Nucleus accumbens (tissue), 56 donors: ENCODE measurements around the gene CFDP1.

Source experiments
- DNase-seq, 56 donors: peaks; one replicate each; lab custom pipeline; 2025; lab: John Stamatoyannopoulos, UW

CFDP1 gene

DNA sequence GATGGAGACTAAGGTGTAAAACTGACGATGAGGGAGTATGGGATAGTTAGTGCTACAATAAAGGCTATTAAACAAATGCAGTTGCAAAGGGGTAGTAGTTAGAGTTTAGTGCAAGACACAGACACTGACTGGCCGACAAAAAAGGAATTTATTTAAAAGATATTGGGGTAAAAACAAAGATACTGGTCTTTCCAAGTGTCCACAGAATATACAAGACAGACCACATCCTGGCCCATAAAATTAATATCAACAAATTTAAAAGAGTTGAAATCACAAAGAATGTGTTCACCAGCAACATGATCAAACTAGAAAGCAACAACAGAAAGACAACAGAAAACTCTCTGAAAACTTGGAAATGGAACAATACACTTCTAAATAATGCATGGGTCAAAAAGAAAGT, 54.7 kb downstream of the CFDP1 start:
- DNase-seq = no peak

GRCh38 chr16:75377729-75378386, 55.4 kb downstream of the CFDP1 start:
- peak in 35 of 56 donors; percentile 2 to 75 (median 17) for DNase-seq

GRCh38 chr16:75376475-75377161, 56.7 kb downstream of the CFDP1 start:
- DNase-seq = no peak

DNA sequence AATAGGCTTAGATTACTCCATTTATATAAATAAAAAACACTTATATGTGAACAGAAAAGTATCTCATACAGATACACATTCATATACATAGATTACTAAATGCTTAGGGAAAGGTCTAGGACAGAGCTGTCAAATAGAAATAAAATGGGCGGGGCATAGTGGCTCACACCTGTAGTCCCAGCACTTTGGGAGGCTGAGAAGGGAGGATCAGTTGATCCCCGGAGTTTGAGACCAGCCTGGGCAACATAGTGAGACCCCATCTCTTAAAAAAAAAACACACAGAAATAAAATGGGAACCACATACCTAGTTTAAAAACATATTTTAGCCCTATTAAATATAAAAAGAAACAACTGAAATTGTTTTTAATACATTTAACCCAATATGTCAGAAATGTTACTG, 58.9 kb downstream of the CFDP1 start:
- DNase-seq = no peak

DNA sequence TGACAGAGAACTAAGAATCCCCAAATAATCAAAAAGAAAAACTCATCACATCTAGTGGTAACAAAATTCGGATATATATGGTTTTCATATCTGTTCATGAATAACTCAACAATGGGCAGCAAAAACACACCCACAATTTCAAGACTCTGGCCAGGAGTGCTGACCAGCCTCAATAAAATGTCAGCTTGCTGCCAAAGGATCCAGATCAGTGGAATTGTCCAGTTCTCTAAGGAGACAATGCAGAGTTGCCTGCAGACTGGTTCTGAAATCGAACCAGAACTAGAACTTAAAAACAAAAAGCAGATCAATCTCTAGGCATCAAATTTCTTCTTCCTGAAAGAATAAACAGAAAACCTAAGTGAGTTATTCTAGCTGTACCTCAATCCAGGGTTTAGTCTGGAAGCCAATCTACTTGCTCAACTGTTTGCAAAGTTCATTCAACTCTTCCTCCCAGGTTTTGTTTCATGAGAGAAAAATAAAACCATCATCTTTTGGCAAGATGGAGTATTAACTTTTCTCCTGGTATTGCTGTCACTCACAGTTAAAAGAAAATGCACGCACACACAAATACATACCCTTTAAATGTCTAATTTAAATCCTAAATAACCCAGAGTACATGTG, 61.0 kb downstream of the CFDP1 start:
- DNase-seq = no peak

- no peak for DNase-seq
These were observed 62.1 kb downstream of the CFDP1 start for GRCh38 chr16:75371171-75371570.

- no peak for DNase-seq
These were observed 69.0 kb downstream of the CFDP1 start for GRCh38 chr16:75364286-75364791.

GRCh38 chr16:75362846-75363245, 70.5 kb downstream of the CFDP1 start:
- no peak for DNase-seq

- no peak for DNase-seq
These were observed 71.4 kb downstream of the CFDP1 start for GRCh38 chr16:75361936-75362335.

DNA sequence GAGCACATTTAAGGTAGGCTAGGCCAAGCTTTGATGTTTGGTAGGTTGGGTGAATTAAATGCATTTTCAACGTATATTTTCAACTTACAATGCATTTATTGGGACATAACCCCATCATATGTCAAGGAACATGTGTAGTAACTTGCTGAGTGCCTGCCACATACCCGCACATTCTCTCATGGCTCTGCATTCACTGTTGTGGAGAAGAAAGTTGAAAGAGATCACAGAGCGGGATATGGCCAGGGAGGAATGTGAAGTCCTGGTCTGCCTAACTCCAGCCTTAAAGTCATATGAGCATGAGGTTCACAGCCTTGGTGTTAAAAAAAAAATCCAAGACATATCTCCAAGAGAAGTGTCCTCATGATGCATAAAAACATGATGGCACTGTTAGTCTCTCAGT, 79.1 kb downstream of the CFDP1 start:
- no peak for DNase-seq

- DNase-seq = no peak
These were observed 82.1 kb downstream of the CFDP1 start for GRCh38 chr16:75351183-75351582.

DNA sequence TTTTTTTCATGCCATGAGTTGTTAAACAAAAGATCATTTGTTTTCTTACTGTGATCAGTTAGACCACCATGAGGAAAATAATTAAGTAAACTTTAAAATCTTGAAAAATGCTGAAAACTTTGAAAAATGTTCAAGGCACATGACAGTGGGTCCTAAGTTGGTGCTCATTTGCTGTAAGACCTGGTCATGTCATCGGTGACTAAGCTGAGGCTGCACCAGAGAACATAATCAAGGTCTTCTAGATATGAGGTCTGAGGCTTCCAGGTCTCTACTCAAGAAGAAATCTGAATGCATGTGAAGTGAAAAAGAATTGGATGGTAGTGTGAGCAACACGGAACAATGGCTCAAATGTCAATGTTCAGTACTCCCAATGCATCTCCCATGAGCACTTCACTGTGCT, 87.6 kb downstream of the CFDP1 start:
- DNase-seq = no peak

- no peak for DNase-seq
These were observed 89.4 kb downstream of the CFDP1 start for GRCh38 chr16:75343941-75344340.

GRCh38 chr16:75343286-75343685, 90.0 kb downstream of the CFDP1 start:
- no peak for DNase-seq

DNA sequence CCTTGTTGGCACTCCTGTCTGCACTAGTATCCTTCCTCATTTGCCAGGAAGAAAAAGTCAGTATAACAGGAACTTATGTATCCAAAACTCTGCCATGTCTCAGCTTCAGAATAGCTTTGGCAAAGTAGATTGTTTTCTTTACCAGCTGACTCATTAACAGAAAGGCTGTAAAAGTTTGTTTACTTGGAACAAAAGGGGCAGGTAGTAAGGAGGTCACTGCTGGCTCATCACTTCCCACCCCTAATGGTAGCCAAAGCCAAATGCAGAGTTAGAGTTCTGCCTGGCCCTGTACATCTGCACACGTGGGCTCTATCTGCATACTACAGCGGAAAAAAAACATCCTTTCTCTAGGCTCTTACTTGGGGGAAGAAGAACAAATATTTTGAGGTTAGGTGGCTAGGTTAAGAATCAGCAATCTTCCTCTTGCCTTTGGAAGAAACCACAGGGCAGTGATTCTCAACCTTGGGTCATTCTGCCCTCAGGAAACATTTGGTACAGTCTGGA, 90.9 kb downstream of the CFDP1 start:
- no peak for DNase-seq

GRCh38 chr16:75341564-75342307, 91.6 kb downstream of the CFDP1 start:
- DNase-seq = no peak

- DNase-seq = no peak
These were observed 92.4 kb downstream of the CFDP1 start for GRCh38 chr16:75340741-75341491.

- no peak for DNase-seq
These were observed 95.9 kb downstream of the CFDP1 start for GRCh38 chr16:75337430-75337829.

DNA sequence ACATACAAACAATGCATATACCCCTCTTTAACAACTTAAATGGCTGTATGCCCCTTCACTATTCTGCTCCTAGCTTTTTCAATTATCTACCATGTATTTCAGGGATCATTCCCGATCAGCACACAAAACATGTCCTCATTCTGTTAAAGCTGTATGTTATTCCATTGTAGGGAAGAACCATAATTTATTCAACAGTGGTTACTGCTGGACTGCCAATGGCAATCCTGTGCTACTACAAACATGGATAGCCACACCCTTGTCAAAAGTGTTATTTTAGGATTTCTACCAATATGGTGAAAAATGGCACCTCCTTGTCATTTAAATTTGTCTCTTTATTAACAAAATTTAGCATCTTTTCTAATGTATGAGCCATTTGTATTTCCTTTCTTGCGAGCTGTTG, 96.8 kb downstream of the CFDP1 start:
- DNase-seq = no peak

DNA sequence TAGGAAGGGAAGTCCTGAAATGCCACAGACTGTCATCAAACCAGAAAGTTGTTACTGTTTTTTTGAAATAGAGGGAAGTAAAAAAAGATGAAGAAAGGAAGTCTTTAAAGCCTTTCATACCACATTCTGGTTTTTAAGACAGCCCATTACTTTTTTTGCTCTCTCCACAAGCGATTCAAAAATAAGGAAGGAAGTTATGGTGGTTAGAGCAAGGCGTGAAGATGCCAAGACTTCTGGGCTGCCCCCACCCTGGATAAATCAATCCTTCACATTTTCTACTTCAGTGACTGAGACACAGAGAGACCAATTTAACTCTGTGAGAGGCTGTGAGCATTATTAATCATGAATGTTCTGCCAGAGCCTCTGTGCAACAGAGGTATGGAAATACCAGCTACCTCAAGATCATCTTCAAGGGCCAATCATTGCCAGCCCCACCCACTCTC, 99.6 kb downstream of the CFDP1 start:
- no peak for DNase-seq
